Measurements from ENCODE around the gene SLC49A4. TPM values are rescaled to one million over a fixed set of nuclear protein-coding genes. Genes with fewer than 3 reads are reported as not detected.

The SLC49A4 gene
- total RNA-seq, 4 donors from 2014 or later, result 20.4 to 33.9 (median 28.7) TPM

DNA sequence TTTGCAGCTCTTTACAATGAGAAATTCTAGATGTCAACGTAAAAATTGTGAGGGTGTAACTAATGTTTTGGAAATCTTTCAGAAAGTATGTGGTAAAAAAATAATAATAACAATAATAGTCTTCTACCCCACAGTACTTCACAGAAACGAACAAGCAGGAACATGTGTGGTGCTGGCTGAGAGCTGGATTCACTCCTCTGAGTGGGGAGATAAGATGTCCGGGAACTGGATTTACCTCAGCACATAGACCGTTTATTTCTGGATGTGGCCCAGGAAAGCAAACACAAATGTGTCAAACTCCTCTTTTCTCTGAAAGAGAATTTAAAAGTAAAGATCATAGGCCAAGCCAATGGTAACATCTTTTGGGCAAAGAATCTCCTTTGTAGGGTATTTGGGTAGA is 103.4 kb downstream of the SLC49A4 start:
- H3K27ac ChIP-seq, result no peak overlapping the region
- TF ChIP-seq, protein P1, sequence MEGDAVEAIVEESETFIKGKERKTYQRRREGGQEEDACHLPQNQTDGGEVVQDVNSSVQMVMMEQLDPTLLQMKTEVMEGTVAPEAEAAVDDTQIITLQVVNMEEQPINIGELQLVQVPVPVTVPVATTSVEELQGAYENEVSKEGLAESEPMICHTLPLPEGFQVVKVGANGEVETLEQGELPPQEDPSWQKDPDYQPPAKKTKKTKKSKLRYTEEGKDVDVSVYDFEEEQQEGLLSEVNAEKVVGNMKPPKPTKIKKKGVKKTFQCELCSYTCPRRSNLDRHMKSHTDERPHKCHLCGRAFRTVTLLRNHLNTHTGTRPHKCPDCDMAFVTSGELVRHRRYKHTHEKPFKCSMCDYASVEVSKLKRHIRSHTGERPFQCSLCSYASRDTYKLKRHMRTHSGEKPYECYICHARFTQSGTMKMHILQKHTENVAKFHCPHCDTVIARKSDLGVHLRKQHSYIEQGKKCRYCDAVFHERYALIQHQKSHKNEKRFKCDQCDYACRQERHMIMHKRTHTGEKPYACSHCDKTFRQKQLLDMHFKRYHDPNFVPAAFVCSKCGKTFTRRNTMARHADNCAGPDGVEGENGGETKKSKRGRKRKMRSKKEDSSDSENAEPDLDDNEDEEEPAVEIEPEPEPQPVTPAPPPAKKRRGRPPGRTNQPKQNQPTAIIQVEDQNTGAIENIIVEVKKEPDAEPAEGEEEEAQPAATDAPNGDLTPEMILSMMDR (IDR thresholded peaks at IDR 0.05), result no peak
- TF ChIP-seq POLR2AphosphoS5 (IDR thresholded peaks at IDR 0.05) (no peak), POLR2A (IDR thresholded peaks at IDR 0.05) (no peak), EP300 (IDR thresholded peaks at IDR 0.05) (no peak)
- H3K4me1 ChIP-seq, result peaks cover 0 to 12% (median 0%) of the 10 kb centered on the region in 3 donors
- WGBS, 2 donors (ENCODE audit: low coverage in 1 of 2), result 52 to 72% methylated on average over 4 of the region's 4 CpGs
- no peaks in the 10 kb centered on the region for H3K27me3 ChIP-seq
- H3K9me3 ChIP-seq, result no peaks in the 10 kb centered on the region
- H3K4me3 ChIP-seq, result no peak overlapping the region
- no peaks in the 10 kb centered on the region for H3K36me3 ChIP-seq
- no peak for ATAC-seq

DNA sequence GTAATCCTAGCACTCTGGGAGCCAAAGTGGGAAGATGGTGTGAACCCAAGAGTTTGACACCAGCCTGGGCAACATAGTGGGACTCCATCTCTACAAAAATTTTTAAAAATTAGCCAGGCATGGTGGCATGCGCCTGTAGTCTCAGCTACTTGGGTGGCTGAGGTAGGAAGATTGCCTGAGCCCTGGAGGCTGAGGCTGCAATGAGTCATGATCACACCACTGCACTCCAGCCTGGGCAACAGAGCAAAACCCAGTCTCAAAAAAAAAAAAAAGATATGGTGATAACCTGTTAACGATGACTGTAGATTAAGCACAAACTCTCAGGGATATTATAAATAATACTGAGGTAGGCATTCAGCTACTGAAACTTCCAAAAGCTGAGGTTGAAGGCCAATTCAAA is 107.5 kb downstream of the SLC49A4 start:
- WGBS, 2 donors (ENCODE audit: low coverage in 1 of 2), result 90 to 100% methylated on average over 1 to 2 of the region's 2 CpGs
- TF ChIP-seq EP300 (IDR thresholded peaks at IDR 0.05) (no peak), POLR2AphosphoS5 (IDR thresholded peaks at IDR 0.05) (no peak)
- TF ChIP-seq, protein P1 (IDR thresholded peaks at IDR 0.05), result no peak
- Histone ChIP-seq H3K36me3 (no peaks in the 10 kb centered on the region), H3K4me3 (no peak overlapping the region), H3K27me3 (no peaks in the 10 kb centered on the region), H3K9me3 (no peaks in the 10 kb centered on the region), H3K27ac (no peak overlapping the region), H3K4me1 (no peaks in the 10 kb centered on the region)
- no peak for ATAC-seq

DNA sequence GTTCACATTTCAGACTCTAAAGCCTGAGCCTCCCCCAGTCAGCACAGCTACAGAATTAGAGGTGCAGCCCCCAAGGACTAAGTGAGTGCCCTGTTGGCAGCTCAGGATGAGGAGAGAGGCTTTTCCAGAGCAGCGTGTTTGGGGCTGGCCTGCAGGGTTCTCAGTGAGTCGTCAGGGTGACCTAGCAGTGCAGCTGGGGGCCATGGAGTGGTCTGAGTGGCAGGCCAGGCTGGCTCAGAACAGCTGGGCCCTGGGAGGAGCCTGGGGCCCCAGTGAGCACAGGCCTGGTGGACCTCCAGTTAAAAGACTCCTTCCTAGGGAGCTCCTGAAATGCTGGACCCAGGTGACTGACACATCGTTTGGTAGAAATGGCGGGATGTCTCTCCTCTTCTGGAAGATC is 108.3 kb downstream of the SLC49A4 start:
- WGBS, 2 donors (ENCODE audit: low coverage in 1 of 2), result no CpG with 5 or more reads among the region's 4 CpGs
- Histone ChIP-seq H3K36me3 (no peaks in the 10 kb centered on the region), H3K4me3 (no peak overlapping the region), H3K9me3 (no peaks in the 10 kb centered on the region), H3K27ac (no peak overlapping the region), H3K27me3 (no peaks in the 10 kb centered on the region), H3K4me1 (no peaks in the 10 kb centered on the region)
- ATAC-seq, result no peak
- TF ChIP-seq POLR2AphosphoS5 (IDR thresholded peaks at IDR 0.05) (no peak), POLR2A (IDR thresholded peaks at IDR 0.05) (no peak), EP300 (IDR thresholded peaks at IDR 0.05) (no peak)
- TF ChIP-seq, protein P1 (IDR thresholded peaks at IDR 0.05), result no peak

DNA sequence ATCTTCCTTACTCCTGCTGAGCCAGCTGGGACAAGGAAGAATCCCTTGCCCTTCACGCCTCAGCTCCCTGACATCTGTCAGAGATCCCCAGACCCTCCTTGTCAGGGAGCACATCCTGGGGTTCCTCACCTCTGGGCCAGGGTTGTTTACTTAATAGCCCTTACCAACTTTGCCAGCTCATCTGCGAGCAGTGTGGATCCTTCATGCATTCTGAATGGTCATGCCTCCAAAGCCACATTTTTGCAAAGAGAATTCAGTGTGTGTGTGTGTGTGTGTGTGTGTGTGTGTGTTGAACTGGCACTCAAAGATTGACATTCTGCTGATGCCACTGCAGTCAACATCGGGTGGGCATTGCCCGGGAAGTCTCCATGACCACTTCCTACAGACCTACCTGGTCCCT is 112.6 kb downstream of the SLC49A4 start:
- Histone ChIP-seq H3K27me3 (peaks cover 25% of the 10 kb centered on the region), H3K9me3 (no peaks in the 10 kb centered on the region), H3K36me3 (no peaks in the 10 kb centered on the region), H3K27ac (no peak overlapping the region), H3K4me1 (no peaks in the 10 kb centered on the region), H3K4me3 (no peak overlapping the region)
- TF ChIP-seq POLR2AphosphoS5 (IDR thresholded peaks at IDR 0.05) (no peak), EP300 (IDR thresholded peaks at IDR 0.05) (no peak), POLR2A (IDR thresholded peaks at IDR 0.05) (no peak)
- TF ChIP-seq, protein P1 (IDR thresholded peaks at IDR 0.05), result no peak
- WGBS, 2 donors (ENCODE audit: low coverage in 1 of 2), result 73 to 80% methylated on average over 1 to 2 of the region's 4 CpGs
- ATAC-seq, result no peak

DNA sequence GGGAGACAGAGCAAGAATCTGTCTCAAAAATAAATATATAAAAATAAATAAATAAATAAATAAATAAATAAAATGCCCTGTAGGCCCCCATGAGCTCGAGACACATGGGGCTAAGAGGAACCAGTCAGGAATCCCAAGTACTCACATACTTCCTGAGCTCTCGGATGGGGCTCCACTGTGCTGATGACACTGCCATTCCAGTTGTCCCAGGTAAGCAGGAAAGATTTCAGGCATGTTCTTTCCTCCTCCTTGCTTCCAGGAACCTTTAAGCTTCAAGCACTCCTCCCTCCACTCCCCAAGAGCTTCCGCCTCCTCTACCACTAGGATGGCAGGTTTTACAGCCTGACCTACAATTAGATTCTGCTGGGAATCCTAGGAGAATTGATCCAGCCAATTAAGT is 113.4 kb downstream of the SLC49A4 start:
- WGBS, 2 donors (ENCODE audit: low coverage in 1 of 2), result 89 to 96% methylated on average over 3 of the region's 3 CpGs
- H3K4me3 ChIP-seq, result no peak overlapping the region
- H3K36me3 ChIP-seq, result no peaks in the 10 kb centered on the region
- TF ChIP-seq POLR2AphosphoS5 (IDR thresholded peaks at IDR 0.05) (no peak), EP300 (IDR thresholded peaks at IDR 0.05) (no peak), POLR2A (IDR thresholded peaks at IDR 0.05) (no peak)
- TF ChIP-seq, protein P1 (IDR thresholded peaks at IDR 0.05), result no peak
- no peak for ATAC-seq
- peaks cover 32% of the 10 kb centered on the region for H3K27me3 ChIP-seq
- H3K4me1 ChIP-seq, result no peaks in the 10 kb centered on the region
- H3K9me3 ChIP-seq, result no peaks in the 10 kb centered on the region
- no peak overlapping the region for H3K27ac ChIP-seq

All from gastroesophageal sphincter (tissue), 4 donors.